VCaP (cell line): ENCODE measurements around the gene GAS7.

Experiments
- H3K27ac ChIP-seq: fragments of 450-650 bp; 2 replicates; pipeline ENCODE4 v1.5.1; 2017
- CTCF ChIP-seq: fragments of 450-650 bp; conservative IDR thresholded peaks from 2 replicates; pipeline ENCODE4 v1.5.1; 2017; ENCODE audit warnings: mild to moderate bottlenecking, moderate library complexity

GAS7 gene

GRCh38 chr17:10001306-10001873 lies 197.0 kb downstream of the GAS7 start:
- no peak overlapping the region for H3K27ac ChIP-seq
- TF ChIP-seq CTCF: no peak

GRCh38 chr17:9999919-10000695 lies 198.3 kb downstream of the GAS7 start:
- no peak for TF ChIP-seq CTCF
- no peak overlapping the region for H3K27ac ChIP-seq

- TF ChIP-seq CTCF: no peak
- H3K27ac ChIP-seq: no peak overlapping the region
Observed at GRCh38 chr17:9998060-9998459, 200.3 kb downstream of the GAS7 start.

GRCh38 chr17:9994761-9995160 lies 203.6 kb downstream of the GAS7 start:
- TF ChIP-seq CTCF: no peak
- no peak overlapping the region for H3K27ac ChIP-seq

- no peak overlapping the region for H3K27ac ChIP-seq
- no peak for TF ChIP-seq CTCF
Observed at GRCh38 chr17:9991796-9992195, 206.6 kb downstream of the GAS7 start.

- no peak for TF ChIP-seq CTCF
- H3K27ac ChIP-seq: no peak overlapping the region
Observed at GRCh38 chr17:9991351-9991750, 207.1 kb downstream of the GAS7 start.

GRCh38 chr17:9987779-9988585 lies 210.4 kb downstream of the GAS7 start:
- TF ChIP-seq CTCF: peak; percentile 83
- H3K27ac ChIP-seq: no peak overlapping the region
